ENCODE data around the gene ADCY9. TPM values are rescaled to one million over a fixed set of nuclear protein-coding genes. Genes with fewer than 3 reads are reported as not detected.

The ADCY9 gene
- 5.8 to 8.0 TPM (median 6.7 TPM) in 5 replicates for total RNA-seq (2022; extraction: Qiagen RNA extraction; ENCODE audit: low read depth)

GRCh38 chr16:4116325-4117249, at the start of gene ADCY9:
Gene ADCY9 (minus strand): TSS chr16:4116442. CDS start chr16:4115442, 1,000 bp downstream.

Other genes starting within 250 kb of the ADCY9 start
- gene CREBBP, start 235.7 kb downstream of the ADCY9 start, total RNA-seq (2022; extraction: Qiagen RNA extraction; ENCODE audit: low read depth): 14.5 to 18.5 TPM (median 16.6 TPM) in 5 replicates
- gene SRL, start 125.6 kb upstream of the ADCY9 start, total RNA-seq (2022; extraction: Qiagen RNA extraction; ENCODE audit: low read depth): 0.02 to 0.08 TPM (median 0.04 TPM) in 4 of 5 replicates, not detected in the other
- 18.2 to 24.4 TPM (median 21.0 TPM) in 5 replicates for gene TFAP4, start 156.6 kb upstream of the ADCY9 start, total RNA-seq (2022; extraction: Qiagen RNA extraction; ENCODE audit: low read depth)
- gene GLIS2, start 199.6 kb upstream of the ADCY9 start, total RNA-seq (2022; extraction: Qiagen RNA extraction; ENCODE audit: low read depth): 22.3 to 32.9 TPM (median 29.9 TPM) in 5 replicates
- gene PAM16, start 234.9 kb upstream of the ADCY9 start, total RNA-seq (2022; extraction: Qiagen RNA extraction; ENCODE audit: low read depth): 57.7 to 79.1 TPM (median 78.2 TPM) in 5 replicates